ENCODE results near the gene NOVA2. TPM values are rescaled to one million over a fixed set of nuclear protein-coding genes. Genes with fewer than 3 reads are reported as not detected.
A peak's percentile ranks its signal among the peaks of the same experiment; 100 is the strongest.

Gene NOVA2
- polyA plus RNA-seq, 1 donor: 3.6 TPM

- DNase-seq (ENCODE audit: low read depth): no peak
Measured at GRCh38 chr19:45924891-45925447, 48.7 kb downstream of the NOVA2 start.

- DNase-seq (ENCODE audit: low read depth): no peak
Measured at GRCh38 chr19:45922281-45922680, 51.4 kb downstream of the NOVA2 start.

GRCh38 chr19:45920458-45920857, 53.2 kb downstream of the NOVA2 start:
- DNase-seq (ENCODE audit: low read depth): no peak

GRCh38 chr19:45919678-45920077, 54.0 kb downstream of the NOVA2 start:
- no peak for DNase-seq (ENCODE audit: low read depth)

- DNase-seq (ENCODE audit: low read depth): no peak
Measured at GRCh38 chr19:45918721-45919120, 54.9 kb downstream of the NOVA2 start.

- no peak for DNase-seq (ENCODE audit: low read depth)
Measured at GRCh38 chr19:45917421-45918091, 56.1 kb downstream of the NOVA2 start.

- DNase-seq (ENCODE audit: low read depth): no peak
Measured at GRCh38 chr19:45913874-45914830, 59.5 kb downstream of the NOVA2 start, which contains the start of gene NANOS2. TSS of gene NANOS2 (minus strand) at chr19:45914778. CDS start at chr19:45914693, 85 bp downstream.

- DNase-seq (ENCODE audit: low read depth): no peak
Measured at GRCh38 chr19:45911291-45911690, 62.4 kb downstream of the NOVA2 start.

GRCh38 chr19:45908956-45909355, 64.7 kb downstream of the NOVA2 start:
- DNase-seq (ENCODE audit: low read depth): no peak

- no peak for DNase-seq (ENCODE audit: low read depth)
Measured at GRCh38 chr19:45906221-45906620, 67.4 kb downstream of the NOVA2 start.

- DNase-seq (ENCODE audit: low read depth): no peak
Measured at GRCh38 chr19:45905011-45905410, 68.7 kb downstream of the NOVA2 start.

GRCh38 chr19:45902651-45903625, 70.7 kb downstream of the NOVA2 start:
- peak; percentile 94 for DNase-seq (ENCODE audit: low read depth)

GRCh38 chr19:45901912-45902650, 71.6 kb downstream of the NOVA2 start, which contains the start of gene MYPOP:
TSS of gene MYPOP (minus strand) at chr19:45902613. CDS start at chr19:45901773, 840 bp downstream.
- no peak for DNase-seq (ENCODE audit: low read depth)

- no peak for DNase-seq (ENCODE audit: low read depth)
Measured at GRCh38 chr19:45901432-45901911, 72.2 kb downstream of the NOVA2 start.

- no peak for DNase-seq (ENCODE audit: low read depth)
Measured at GRCh38 chr19:45900738-45901431, 72.8 kb downstream of the NOVA2 start.

- DNase-seq (ENCODE audit: low read depth): no peak
Measured at GRCh38 chr19:45899919-45900589, 73.6 kb downstream of the NOVA2 start.

GRCh38 chr19:45899253-45899652, 74.4 kb downstream of the NOVA2 start:
- no peak for DNase-seq (ENCODE audit: low read depth)

- no peak for DNase-seq (ENCODE audit: low read depth)
Measured at GRCh38 chr19:45897261-45897812, 76.3 kb downstream of the NOVA2 start.

All from forelimb muscle (tissue), 1 donor.